ENCODE measurements around the gene EPHB6.

The EPHB6 gene

DNA sequence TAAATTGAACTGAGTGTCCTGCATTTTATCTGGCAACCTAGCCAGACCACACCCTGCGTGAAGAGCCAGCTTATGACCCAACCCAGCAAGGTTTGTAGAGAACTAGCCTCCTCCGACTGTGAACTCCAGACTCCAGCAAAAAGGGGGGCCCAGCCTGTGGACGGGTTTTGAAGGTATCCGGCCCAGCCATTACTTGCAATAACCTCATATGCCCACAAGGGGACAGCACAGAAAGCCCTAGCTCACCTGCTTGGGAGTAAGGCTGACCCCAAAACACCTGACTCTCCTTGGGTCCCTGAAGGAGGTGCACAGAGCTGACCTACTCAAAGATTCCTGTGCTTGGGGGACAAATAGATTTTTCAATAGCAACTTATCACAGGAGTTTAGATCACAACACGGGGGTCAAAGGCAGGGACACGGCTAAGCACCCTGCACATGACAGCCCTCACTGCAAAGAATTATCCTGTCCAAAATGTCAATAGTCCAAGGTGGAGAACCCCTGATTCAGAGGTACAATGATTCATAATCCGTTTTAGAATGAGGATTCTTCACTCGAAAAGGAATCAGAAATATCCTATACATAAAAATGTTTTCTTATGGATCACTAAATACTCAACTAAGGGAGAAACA is 26.1 kb downstream of the EPHB6 start:
- DNase-seq (ENCODE audit: low read depth in 2 of 2), result no peak

DNA sequence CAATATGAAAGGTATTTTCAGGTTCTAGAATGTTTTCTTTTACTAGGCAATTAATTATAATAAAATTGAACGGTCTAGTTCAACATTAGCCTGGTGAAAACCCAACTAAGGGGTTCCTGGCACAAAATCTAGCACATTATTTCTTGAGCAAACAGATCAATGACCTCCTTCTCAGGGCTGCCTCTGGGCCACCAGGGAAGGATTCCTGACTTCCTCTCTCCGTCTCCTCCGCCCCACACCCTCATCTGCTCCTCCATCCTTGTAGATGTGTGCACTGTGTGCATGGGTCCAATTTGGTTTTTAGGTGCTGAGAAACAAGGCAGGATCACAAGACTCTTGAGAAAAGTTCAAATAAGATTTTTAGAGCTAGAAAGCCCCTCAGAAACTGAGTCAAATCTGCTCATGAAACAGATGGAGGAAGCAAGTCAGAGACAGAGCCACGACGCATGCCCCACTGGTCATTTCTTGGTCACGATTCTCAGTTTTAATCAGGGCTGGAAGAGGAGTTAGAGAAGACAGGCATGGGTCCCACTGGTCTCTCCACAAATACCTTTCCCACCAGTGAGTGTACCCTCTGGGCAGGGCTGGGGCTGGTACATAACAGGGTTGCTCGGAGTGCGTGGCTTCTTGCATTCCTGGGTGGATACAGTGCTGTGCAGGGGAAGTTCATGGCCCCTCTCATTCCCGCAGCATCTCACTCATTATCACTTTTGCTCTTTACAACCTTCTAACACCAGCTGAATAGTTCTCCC is 26.9 kb downstream of the EPHB6 start:
- no peak for DNase-seq (ENCODE audit: low read depth in 2 of 2)

DNA sequence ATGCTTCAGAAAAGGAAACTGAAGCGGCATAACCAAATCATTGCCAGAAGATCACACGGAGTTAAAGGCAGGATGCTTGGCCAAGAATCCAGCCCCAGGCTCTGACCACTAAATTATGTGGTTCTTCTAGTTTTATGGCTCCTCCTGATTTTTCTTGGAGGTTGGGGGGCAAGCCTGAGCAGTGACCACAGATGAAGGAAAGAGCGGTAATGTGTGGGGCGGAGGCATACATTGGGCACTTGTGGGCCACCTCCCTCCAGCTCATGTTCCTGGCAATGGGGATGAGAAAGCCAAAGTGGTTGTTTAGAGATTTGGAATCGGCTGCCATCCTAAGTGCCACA is 27.4 kb downstream of the EPHB6 start:
- no peak for DNase-seq (ENCODE audit: low read depth in 2 of 2)

DNA sequence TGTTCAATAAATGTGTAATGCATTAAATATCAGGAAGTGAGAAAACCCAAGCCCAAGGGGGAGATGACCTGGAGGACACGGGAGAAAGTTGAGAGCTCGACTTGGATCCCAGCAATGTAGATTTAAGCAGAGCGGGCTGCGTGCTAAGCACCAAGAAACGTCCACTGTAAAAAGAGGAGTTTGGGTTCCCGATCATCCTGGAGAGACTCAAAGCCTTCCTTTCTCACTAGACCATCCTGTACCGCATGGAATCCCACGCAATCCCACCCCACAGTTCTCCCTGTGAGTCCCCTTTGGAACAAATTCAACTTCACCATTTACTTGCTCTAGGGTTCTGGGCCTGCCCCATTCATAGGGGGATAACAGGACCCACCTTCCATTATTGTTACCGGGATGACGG is 28.3 kb downstream of the EPHB6 start:
- DNase-seq (ENCODE audit: low read depth in 2 of 2), result no peak

DNA sequence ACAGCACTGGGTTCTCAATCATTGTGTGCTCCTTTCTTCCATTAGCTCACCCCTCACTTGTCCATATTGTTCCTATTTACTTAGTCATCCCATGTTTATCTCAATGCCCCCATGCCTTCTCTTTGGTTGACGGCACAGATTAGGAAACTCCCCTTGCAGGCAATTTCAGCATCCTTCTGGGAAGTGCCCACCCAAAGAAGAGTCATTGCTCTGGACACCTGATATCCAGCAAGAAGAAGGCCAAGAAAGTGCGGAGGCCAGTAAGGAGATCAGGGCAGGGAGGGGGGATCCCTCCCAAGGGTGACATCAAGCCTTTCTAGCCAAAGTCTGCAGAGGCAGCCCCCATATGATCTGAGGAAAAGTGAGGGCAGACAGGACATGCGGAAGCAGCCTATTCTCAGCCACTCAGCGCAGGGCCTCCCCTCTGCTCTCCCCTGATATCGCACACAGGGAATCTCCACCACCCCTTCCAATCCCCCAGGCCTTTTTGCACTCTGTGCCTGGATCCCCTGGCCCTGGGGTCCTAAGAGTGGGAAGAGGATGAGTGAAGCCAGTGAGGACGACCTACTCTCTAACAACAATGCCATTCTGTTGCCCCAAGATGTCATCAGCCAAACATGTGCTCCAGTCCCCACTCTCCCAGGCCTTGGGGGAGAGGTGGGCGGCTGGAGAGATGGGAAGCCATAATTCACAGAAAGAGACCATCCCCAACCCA is 28.9 kb downstream of the EPHB6 start:
- DNase-seq (ENCODE audit: low read depth in 2 of 2), result no peak

DNA sequence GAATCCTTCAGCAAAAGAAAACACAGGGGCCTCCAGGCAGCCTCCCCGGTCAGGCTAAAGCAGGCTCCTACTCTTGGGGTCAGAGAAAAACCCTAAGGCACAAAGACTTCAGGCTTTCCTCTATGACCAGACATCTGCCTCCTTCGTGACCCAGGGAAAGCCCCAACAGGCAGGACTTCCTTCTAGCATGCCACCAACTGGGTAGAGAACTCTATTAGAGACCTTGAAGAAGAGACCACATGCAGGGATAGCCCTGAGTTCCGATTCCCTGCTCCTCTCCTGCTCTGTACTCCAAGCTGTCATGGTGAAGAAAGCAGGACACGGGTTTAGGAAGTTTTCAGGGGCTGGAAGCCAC is 29.4 kb downstream of the EPHB6 start:
- no peak for DNase-seq (ENCODE audit: low read depth in 2 of 2)

DNA sequence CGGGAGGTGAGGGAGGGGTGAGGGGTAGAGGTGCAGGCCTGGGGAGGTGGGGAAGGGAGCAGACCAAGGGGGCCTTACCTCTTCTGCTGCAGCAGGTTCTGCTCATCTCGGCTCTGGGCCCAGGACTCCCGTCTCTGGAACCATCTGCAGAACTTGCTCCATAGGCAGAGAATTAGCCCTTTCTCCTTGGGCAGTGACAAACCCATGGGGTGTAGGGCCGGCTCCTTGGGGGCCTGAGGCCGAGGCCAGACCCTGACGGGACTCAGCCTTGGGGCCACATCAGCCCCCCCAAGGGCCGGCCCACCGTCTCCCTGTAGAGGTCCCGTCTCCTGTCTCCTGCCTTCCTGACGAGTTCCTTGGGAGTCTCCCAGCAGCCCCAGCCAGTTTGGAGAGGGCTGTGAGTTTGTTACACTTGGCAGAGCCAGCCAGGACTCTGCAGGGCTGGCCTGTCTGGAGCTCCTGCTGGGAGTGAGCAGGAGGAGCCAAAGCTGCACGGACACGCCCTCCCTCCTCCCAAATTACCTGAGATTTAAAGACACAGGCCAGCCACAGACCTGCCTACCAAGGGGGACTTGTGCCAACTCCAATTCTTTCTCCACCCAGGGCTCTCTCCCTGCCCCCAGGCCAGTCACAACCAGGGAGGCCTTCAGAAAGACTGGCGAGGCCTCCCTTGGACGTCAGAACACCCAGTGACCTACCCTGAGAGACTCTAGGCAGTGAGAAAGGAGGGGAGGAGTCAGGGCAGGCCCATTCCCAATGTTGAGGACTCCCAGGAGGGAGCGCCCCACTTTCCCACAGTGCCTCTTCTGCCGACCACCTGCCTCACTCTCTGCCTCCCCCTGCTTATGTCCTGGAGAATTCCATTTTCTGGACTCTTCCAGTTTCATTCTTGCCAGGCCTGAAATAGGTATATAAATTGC is 30.7 kb downstream of the EPHB6 start, which contains the start of gene TRPV6:
Gene TRPV6 (minus strand): TSS at position 435 of the 920 bp plus-strand sequence.
- no peak for DNase-seq (ENCODE audit: low read depth in 2 of 2)

DNA sequence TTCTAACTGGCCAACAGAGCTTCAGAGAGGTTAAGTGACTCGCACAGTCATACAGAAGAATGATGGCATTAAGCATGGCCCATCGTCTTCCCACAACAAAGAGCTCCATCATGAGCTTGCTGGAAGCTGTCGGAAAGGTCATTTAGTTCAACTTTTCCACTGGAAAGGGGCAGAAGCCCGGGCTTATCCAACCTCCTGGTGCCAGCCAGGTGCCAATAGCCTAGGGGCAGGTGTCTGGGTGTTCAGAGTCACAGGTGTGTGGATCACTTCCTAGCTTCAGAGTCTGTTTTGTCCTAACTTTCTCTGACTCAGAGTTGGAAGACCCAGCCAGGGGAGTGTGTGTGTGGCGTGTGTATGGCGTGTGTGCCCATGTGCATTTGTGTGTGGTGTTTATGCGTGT is 32.0 kb downstream of the EPHB6 start:
- DNase-seq (ENCODE audit: low read depth in 2 of 2), result no peak

DNA sequence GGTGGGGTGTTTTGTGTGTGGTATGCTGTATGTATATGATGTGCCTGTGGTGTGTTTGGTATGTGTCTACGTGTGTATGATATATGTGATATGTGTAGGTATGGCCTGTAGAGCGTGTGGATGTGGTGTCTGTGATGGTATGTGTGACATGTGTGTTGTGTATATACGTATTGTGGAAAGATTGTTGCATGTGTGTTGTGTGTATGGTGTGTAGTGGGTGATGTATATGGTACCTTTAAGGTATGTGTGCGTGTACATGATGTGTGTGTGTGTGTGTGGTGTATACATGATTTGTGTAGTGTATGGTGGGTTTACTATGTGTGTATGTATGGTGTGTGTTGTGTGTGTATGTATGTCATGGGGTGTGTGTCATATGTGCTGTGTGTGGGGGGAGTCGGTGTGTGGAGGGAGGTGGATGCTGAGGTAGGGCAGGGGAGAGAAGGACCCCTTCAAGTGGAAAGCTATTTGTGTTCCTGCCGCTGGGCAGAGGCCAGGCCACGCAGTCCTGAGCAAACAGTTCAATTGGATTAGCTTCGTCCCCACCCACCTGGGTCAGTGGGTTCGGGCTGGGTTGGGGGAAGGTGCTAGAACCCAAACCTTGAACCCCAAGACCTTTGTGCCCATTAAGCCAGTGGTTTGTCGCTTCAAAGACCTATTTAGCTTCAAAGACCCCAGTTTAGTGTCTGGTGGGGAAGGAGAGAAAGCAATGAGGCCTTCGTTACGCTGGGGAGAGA is 32.6 kb downstream of the EPHB6 start:
- DNase-seq (ENCODE audit: low read depth in 2 of 2), result no peak

DNA sequence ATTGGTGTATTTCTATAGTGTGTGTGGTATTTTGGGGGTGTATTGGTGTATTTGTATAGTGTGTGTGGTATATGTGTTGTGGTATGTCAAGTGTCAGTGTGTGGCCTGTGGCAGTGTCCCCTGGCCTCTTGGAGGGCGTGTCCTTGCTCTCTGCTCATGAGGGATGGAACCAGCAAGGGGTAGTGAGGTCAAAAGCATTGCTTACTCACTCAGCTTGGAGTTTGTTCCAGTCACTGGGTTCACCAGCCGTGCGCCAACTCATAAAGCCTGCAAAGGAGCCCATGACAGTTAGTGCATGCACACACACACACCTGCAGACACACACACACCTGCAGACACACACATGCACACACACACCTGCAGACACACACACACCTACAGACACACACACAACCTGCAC is 34.9 kb downstream of the EPHB6 start:
- no peak for DNase-seq (ENCODE audit: low read depth in 2 of 2)

DNA sequence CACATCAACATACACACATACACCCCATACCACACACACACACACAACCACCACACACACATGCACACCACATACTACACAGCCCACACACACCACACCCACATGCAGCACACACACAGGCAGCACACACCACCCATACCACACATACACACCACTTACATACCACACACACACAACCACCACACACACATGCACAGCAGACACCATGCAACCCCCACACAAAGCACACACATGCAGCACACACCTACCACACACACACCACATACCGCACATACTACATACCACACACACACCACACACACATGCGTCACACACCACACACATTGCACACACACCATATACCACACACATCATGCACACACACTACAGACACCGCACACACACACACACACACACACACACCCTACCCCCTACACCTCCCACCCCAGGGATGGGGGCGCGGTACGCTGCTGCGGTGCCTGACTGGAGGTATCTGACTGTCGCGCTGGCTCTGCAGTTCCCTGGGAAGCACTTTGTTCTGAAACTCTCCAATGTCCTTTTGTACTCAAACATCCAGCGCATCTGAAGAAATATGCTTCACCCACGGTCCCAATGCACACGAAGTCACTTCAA is 36.1 kb downstream of the EPHB6 start:
- DNase-seq (ENCODE audit: low read depth in 2 of 2), result no peak

DNA sequence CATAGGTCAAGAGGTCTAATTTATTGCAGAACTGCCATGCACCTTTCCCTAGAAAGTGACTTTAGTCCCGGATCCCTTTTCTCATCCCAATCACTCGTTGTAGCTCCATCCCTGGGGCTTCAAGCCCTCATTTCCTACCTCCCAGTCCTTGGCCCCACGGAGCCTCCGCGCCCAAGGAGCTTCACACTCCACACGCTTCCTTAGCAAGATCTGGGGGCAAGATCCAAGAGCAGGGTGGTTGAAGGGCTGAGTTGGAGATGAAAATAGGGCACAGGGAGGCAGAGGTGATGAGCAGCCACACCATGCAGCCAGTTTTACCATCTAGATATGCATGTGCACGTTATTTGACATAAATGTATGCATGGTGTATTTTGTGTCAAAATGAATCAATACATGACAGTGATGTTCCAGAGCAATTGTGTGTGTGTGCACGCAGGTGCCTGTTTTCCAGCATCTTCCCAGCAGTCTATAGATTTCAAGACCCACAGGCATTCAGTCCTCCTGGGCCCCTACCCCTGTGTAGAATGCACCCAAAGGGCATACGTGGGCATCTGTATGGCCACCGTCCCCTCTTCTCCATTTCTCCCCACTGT is 36.7 kb downstream of the EPHB6 start:
- no peak for DNase-seq (ENCODE audit: low read depth in 2 of 2)

DNA sequence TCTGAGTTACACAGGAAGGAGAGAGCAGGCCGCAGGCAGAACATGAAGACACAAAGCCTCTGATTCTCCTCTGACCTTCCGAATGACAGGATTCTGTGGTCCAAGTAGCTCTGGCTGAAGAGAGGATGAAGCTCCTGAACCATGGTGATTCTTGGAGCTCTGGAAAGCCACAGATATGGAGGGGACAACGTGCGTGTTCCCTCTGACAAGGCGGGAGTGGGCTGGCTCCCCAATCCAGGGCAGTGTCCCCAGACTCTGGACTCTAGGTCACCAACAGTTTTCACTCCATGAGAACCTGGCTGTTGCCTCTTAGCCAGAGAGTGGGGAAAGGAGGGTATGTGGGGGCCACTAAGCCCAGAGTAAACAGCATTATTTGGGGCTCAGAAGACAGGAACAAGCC is 38.1 kb downstream of the EPHB6 start:
- no peak for DNase-seq (ENCODE audit: low read depth in 2 of 2)

DNA sequence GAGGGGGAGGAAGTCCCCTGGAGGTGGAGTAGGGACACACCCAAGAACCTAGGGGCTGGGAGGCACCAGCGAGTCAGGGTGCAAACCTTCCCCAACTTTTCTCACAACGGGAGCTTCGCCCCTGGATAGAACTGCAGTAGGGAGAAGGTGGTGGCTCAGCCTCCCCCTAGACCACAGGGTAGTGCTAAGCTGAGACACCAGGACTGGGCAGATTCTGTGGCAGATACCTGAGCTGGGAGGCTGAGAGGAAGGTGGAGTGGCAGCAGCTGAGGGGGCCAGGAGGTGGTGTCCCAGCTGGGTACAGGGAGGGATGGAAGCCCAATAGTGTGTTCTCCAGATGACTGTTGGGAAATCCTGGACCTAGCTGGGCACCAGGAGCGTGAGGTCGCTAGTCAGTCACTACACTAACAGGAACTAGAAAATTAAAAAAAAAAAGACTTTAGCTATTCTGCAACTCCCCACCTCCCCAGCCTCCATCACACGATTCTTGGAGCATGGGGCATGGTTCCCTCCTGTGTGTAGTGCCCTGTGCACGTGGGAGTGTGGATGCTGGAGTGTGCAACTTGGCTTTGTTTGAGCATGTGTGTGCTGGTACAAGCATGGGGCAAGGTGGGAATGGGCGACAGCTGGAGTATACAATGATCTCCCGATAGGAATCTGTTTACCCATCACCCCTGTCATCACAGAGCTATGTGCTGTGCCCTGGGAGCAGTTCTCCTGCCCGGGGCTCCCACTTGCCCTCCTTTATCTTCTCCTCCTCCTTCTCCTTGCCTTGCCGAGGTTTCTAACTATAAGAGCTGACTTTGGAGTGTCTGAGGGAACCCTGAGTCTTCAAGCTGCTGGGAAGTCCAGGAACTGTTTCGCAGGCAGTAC is 39.5 kb downstream of the EPHB6 start:
- DNase-seq (ENCODE audit: low read depth in 2 of 2), result no peak

DNA sequence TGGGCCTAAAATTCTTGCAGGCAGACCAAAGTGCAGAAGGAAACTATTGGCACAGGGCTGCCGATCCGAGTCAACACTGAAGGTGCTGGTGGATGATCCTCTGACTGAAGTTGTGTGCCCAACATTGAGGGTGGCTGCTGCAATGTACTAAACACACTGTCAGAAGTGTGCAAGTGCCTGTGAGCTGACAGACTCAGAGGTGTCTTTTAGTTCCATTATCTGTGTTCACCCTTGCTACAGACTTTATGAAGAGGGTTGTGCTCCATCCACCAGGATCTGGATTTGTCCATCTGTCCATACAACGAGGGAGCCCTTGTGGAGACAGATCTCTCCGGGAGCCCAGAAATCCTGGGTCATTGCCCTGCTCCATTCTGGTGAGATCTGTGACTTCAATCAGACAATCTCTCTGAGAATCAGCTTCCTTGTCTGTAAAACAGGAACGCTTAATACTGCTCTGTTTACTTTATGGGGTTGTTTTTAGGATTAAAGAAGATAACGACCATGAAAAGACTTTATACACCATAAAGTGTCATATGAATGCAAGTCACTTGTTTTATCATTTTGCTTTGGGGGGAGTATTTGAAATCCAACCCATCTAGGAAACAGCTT is 40.2 kb downstream of the EPHB6 start:
- no peak for DNase-seq (ENCODE audit: low read depth in 2 of 2)

DNA sequence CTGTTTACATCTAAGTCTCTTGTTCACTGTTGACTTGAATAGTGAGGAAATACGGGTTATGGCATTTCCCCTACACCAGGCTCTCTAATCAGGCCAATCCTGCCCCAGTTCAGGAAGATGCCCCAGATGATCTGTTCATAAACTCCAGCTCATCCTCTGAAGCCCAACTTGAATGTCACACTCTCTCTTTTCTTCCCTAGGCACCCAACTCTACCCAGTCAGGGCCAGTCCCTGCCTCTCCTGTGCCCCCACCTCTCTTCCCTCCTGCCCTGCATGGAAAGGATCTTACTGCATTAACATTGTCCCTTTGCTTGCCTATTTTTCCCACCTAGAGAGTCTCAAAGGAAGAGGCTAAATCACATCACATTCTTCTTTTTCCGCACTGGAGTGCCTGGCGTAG is 41.3 kb downstream of the EPHB6 start:
- no peak for DNase-seq (ENCODE audit: low read depth in 2 of 2)

DNA sequence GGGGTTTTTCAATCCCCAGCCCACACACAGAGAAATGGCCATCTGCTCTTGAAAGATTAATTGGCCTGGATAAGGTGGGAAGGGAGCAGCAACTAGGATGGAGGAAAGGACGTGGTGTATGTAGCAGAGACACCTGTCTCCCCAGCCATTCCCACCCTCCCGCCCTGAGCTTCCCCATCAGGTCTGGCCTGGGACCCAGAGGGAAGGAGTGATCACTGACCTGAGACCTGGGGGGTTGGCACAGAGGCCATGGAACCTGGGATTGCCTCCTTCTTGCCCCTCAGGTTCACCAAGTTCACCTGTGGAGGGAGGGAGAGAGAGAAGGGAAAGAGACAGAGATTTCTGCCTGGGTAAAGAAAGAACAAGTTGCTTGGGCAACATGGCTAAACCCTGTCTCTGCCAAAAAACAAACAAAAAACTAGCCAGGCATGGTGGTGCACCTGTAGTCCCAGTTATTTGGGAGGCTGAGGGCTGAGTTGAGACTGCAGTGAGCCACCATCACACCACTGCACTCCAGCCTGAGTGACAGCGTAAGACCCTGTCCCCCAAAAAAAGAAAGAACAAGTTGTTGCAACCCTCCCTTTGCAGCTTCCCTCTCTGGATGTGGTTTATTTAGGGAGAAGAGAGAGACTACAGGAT is 42.0 kb downstream of the EPHB6 start:
- no peak for DNase-seq (ENCODE audit: low read depth in 2 of 2)

DNA sequence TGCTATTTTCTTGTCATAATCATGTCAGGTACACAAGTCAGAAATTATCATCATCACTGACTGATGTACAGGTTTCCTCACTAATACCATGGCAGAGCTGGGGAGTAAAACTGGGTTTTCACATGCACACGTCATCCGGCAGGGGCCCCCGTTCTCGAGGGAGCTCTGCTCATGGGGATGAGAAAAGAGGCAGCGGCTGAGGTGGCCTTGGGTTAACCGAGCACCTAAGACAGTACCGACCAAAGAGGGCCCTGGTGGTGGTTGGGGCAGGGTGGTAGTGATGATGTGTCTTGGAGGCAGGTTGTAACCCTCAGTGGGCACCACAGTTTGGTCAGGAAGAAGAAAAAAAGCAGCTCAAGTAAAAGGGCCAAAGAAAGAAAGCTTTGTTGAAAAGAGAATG is 42.8 kb downstream of the EPHB6 start:
- DNase-seq (ENCODE audit: low read depth in 2 of 2), result no peak
